Hepatocyte (in vitro differentiated cells): ENCODE data around the gene DEFB131B.

ENCODE experiments used
- EZH2 ChIP-seq: fragments of 200-600 bp; sonication (generic); IDR thresholded peaks from 2 replicates; pipeline ENCODE4 v1.6.1; 2016; ENCODE audit warnings: antibody characterized with exemption, mild to moderate bottlenecking, borderline replicate concordance
- EZH2phosphoT487 ChIP-seq: fragments of 200-600 bp; sonication (generic); IDR thresholded peaks from one replicate; pipeline ENCODE4 v1.6.1; 2018; ENCODE audit warnings: antibody characterized with exemption, mild to moderate bottlenecking, low read depth, moderate library complexity; ENCODE audit not compliant: unreplicated experiment, severe bottlenecking
- TF ChIP-seq, protein P1 (sequence below): fragments of 200-600 bp; sonication (generic); IDR thresholded peaks from 2 replicates; pipeline ENCODE4 v1.5.1; 2016; ENCODE audit warnings: antibody characterized with exemption, mild to moderate bottlenecking; ENCODE audit not compliant: poor library complexity

GRCh38 chr11:71895961-71896360, 17.7 kb downstream of the DEFB131B start:
- TF ChIP-seq, protein P1, sequence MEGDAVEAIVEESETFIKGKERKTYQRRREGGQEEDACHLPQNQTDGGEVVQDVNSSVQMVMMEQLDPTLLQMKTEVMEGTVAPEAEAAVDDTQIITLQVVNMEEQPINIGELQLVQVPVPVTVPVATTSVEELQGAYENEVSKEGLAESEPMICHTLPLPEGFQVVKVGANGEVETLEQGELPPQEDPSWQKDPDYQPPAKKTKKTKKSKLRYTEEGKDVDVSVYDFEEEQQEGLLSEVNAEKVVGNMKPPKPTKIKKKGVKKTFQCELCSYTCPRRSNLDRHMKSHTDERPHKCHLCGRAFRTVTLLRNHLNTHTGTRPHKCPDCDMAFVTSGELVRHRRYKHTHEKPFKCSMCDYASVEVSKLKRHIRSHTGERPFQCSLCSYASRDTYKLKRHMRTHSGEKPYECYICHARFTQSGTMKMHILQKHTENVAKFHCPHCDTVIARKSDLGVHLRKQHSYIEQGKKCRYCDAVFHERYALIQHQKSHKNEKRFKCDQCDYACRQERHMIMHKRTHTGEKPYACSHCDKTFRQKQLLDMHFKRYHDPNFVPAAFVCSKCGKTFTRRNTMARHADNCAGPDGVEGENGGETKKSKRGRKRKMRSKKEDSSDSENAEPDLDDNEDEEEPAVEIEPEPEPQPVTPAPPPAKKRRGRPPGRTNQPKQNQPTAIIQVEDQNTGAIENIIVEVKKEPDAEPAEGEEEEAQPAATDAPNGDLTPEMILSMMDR: no peak
- TF ChIP-seq EZH2 (no peak), EZH2phosphoT487 (no peak)
